HL-60 (cell line): ENCODE measurements around the gene KLHDC4.
A peak's percentile ranks its signal among the peaks of the same experiment; 100 is the strongest.
"Not testable (repeated sequence)": the region's sequence is repeated elsewhere in the genome, so short reads cannot be mapped to it uniquely, and the experiment has no call there.

ENCODE experiments used
- DNase-seq, 2 experiments: peaks; one replicate each; pipeline ENCODE4 v3.0.0-alpha.2; 2010 to 2020; ENCODE audit warnings: low read depth in 1 of 2, low spot score in 1 of 2
- H3K27ac ChIP-seq: fragments of 250-450 bp; sonication (Bioruptor Pico); replicated peaks from 2 replicates; pipeline ENCODE4 v1.5.1; 2020; ENCODE audit warnings: mild to moderate bottlenecking, moderate library complexity
- H3K27me3 ChIP-seq: fragments of 250-450 bp; sonication (Bioruptor Pico); 2 replicates; pipeline ENCODE4 v1.5.1; 2021; ENCODE audit warnings: mild to moderate bottlenecking, moderate library complexity; ENCODE audit not compliant: insufficient read depth, poor library complexity, severe bottlenecking
- H3K4me3 ChIP-seq: replicated peaks from 2 replicates; pipeline ENCODE4 v1.5.1; 2011; ENCODE audit warnings: mild to moderate bottlenecking, control low read depth, low read length; ENCODE audit not compliant: insufficient read depth
- GABPA ChIP-seq: IDR thresholded peaks from 2 replicates; pipeline ENCODE4 v1.6.1; 2012; ENCODE audit warnings: low read depth
- POLR2AphosphoS5 ChIP-seq: IDR thresholded peaks from 2 replicates; pipeline ENCODE4 v1.6.1; 2012; ENCODE audit warnings: low read depth
- SPI1 ChIP-seq: IDR thresholded peaks from 2 replicates; pipeline ENCODE4 v1.6.1; 2012; ENCODE audit warnings: low read depth, mild to moderate bottlenecking, borderline replicate concordance
- TF ChIP-seq, protein P1 (sequence below): IDR thresholded peaks from one replicate; pipeline ENCODE4 v1.5.1; 2011; ENCODE audit warnings: low read length, control low read depth, inconsistent platforms; ENCODE audit not compliant: insufficient read depth
- TF ChIP-seq, protein P2 (sequence below): IDR thresholded peaks from 2 replicates; pipeline ENCODE4 v1.6.1; 2012; ENCODE audit warnings: low read depth; ENCODE audit not compliant: insufficient replicate concordance

Gene KLHDC4

DNA sequence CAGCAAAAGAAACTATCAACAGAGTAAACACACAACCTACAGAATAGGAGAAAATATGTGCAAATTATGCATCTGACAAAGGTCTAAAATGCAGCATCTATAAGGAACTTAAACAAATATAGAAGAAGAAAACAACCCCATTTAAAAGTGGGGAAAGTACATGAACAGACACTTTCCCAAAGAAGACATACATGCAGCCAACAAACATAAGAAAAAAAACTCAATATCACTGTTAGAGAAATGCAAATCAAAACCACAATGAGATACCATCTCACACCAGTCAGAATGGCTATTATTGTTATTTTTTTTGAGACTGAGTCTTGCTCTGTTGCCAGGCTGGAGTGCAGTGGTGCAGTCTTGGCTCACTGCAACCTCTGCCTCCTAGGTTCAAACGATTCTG is 45.7 kb upstream of the KLHDC4 start:
- H3K4me3 ChIP-seq: not testable (repeated sequence)

DNA sequence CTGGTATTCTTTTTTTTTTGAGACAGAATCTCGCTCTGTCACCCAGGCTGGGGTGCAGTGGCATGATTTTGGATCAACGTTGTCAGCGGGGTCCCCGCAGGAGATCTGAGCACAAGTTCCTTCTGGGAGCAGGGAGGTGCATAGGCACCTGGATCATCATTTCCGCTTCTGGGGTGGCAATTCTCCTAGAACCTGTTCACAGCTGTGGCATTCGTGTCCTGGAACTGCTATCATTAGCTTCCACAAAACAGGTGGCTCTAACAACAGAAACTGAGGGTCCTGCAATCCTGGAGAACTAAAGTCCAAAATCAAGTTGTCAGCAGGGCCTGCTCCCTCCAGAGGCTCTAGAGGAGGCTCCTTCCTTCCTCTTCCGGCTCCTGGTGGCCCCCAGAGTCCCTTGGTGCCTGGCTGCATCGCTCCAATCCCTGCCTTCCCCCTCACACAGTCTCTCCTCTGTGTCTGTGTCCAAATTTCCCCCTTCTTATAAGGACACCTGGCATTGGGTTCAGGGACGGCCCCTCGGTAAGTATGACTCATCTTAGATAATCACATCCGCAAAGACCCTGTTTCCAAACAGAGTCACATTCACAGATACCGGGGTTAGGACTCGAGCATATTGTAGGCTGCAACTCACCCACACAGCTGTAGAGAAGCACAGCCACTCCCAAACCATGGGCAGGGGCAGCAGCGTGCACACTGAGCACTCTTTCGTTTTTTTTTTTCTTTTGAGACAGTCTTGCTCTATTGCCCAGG is 43.5 kb upstream of the KLHDC4 start:
- peak in 1 of 2 experiments; percentile 15 for DNase-seq
- Histone ChIP-seq H3K27ac (no peak overlapping the region), H3K27me3 (no peaks in the 10 kb centered on the region), H3K4me3 (no peak overlapping the region)
- TF ChIP-seq SPI1 (no peak), GABPA (no peak), POLR2AphosphoS5 (no peak)
- TF ChIP-seq, protein P1, sequence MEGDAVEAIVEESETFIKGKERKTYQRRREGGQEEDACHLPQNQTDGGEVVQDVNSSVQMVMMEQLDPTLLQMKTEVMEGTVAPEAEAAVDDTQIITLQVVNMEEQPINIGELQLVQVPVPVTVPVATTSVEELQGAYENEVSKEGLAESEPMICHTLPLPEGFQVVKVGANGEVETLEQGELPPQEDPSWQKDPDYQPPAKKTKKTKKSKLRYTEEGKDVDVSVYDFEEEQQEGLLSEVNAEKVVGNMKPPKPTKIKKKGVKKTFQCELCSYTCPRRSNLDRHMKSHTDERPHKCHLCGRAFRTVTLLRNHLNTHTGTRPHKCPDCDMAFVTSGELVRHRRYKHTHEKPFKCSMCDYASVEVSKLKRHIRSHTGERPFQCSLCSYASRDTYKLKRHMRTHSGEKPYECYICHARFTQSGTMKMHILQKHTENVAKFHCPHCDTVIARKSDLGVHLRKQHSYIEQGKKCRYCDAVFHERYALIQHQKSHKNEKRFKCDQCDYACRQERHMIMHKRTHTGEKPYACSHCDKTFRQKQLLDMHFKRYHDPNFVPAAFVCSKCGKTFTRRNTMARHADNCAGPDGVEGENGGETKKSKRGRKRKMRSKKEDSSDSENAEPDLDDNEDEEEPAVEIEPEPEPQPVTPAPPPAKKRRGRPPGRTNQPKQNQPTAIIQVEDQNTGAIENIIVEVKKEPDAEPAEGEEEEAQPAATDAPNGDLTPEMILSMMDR: no peak
- TF ChIP-seq, protein P2, sequence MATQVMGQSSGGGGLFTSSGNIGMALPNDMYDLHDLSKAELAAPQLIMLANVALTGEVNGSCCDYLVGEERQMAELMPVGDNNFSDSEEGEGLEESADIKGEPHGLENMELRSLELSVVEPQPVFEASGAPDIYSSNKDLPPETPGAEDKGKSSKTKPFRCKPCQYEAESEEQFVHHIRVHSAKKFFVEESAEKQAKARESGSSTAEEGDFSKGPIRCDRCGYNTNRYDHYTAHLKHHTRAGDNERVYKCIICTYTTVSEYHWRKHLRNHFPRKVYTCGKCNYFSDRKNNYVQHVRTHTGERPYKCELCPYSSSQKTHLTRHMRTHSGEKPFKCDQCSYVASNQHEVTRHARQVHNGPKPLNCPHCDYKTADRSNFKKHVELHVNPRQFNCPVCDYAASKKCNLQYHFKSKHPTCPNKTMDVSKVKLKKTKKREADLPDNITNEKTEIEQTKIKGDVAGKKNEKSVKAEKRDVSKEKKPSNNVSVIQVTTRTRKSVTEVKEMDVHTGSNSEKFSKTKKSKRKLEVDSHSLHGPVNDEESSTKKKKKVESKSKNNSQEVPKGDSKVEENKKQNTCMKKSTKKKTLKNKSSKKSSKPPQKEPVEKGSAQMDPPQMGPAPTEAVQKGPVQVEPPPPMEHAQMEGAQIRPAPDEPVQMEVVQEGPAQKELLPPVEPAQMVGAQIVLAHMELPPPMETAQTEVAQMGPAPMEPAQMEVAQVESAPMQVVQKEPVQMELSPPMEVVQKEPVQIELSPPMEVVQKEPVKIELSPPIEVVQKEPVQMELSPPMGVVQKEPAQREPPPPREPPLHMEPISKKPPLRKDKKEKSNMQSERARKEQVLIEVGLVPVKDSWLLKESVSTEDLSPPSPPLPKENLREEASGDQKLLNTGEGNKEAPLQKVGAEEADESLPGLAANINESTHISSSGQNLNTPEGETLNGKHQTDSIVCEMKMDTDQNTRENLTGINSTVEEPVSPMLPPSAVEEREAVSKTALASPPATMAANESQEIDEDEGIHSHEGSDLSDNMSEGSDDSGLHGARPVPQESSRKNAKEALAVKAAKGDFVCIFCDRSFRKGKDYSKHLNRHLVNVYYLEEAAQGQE: no peak

More for the DNA sequence above, 45.7 kb upstream of the KLHDC4 start:
- DNase-seq, H3K27ac ChIP-seq, H3K27me3 ChIP-seq: not testable (repeated sequence)

DNA sequence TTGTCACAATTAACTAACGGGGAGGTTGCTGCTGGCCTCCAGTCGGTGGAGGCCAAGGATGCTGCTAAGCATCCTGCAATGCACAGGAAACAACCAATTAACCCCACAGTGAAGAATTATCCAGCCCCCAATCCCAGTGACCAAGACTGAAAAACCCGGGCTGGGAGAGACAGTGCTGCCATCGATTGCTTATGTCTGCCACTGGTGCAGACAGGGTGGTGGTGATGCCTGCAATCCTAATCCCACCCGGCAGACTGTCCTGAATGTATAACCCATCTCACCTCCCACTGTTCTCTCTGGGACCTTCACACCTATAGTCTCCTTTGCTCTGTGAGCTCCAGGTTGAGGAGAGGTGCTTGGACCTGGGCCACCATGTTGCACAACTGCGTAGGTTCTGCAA is 42.3 kb upstream of the KLHDC4 start:
- no peak overlapping the region for H3K27ac ChIP-seq
- DNase-seq: no peak
- TF ChIP-seq POLR2AphosphoS5 (no peak), SPI1 (no peak), GABPA (no peak)
- TF ChIP-seq, protein P2: no peak
- TF ChIP-seq, protein P1: no peak
- H3K27me3 ChIP-seq: no peaks in the 10 kb centered on the region
- no peak overlapping the region for H3K4me3 ChIP-seq

DNA sequence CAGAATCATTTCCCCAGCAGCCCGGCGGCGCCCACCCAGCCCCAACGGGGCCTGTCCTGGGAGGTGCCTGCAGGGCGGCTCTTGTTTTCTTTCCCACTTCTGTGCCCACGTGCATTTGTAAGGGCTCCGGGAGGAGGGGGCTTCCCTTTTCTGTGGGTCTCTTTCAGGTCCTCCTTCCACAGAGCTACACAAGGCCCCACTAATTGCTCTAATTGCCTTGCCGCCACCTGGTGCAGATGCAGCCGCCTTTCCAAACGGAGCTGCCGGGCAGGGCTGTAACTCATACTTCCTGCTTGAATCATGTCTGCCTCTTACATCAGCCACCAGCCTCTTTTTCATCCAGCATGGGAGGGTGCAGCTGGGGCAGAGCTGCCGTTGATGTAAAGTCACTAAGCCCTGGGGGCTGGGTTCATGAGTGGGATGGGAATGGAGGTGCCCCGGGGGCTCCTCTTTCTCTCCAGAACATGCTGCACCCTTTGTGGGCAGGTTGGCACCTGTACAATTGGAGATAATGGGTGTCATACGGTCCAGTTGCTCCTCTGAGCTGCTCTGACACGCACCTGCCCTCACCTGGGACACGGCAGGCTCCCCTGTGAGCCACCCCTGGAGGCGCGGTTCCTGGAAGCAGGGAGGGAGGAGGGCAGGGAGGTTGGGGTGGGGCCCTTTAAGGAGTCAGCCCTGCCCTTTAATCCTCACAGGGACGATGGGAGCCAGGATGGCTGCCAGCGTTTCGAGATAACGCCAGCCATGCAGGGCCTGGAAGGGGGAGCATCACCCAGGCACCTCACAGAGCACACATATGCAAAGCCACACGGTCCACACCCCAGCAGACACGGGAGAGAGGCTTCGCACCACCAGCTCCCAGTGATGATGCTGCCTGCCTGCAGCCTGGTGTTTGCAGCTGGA is 41.1 kb upstream of the KLHDC4 start:
- no peaks in the 10 kb centered on the region for H3K27me3 ChIP-seq
- H3K4me3 ChIP-seq: peak overlapping the region; percentile 15
- TF ChIP-seq GABPA: no peak
- peak; percentile 54; the same call in 1 of the 2 replicates for TF ChIP-seq POLR2AphosphoS5
- peak in 1 of 2 experiments; percentile 75 for DNase-seq
- H3K27ac ChIP-seq: peak overlapping the region; percentile 75
